OCI-LY7 (cell line): Measurements from ENCODE around the gene DUOX2.

Source experiments
- CTCF ChIP-seq: fragments of 200-600 bp; sonication (generic); conservative IDR thresholded peaks from 2 replicates; pipeline ENCODE4 v1.5.1; 2014; ENCODE audit warnings: mild to moderate bottlenecking, antibody characterized with exemption, low read length, moderate library complexity, mixed read lengths
- EZH2phosphoT487 ChIP-seq: fragments of 200-600 bp; sonication (generic); IDR thresholded peaks from 2 replicates; pipeline ENCODE4 v1.6.1; 2018; ENCODE audit warnings: low read depth, borderline replicate concordance, mild to moderate bottlenecking, mixed run types, antibody characterized with exemption, low read length, moderate library complexity, mixed read lengths

- TF ChIP-seq CTCF (no peak), EZH2phosphoT487 (no peak)
These were observed 11.7 kb downstream of the DUOX2 start for GRCh38 chr15:45102226-45102625.
